ENCODE results near the gene ITGAL.

The ITGAL gene

GRCh38 chr16:30566531-30566930, 94.0 kb downstream of the ITGAL start:
- no peak overlapping the region for H3K4me3 Mint-ChIP-seq
- H3K4me1 Mint-ChIP-seq (ENCODE audit: low read depth) = peaks cover 30% of the 10 kb centered on the region
- H3K27me3 Mint-ChIP-seq (ENCODE audit: low read depth) = no peaks in the 10 kb centered on the region
- peak overlapping the region; percentile 92 for H3K27ac Mint-ChIP-seq
- no peaks in the 10 kb centered on the region for H3K9me3 Mint-ChIP-seq
- H3K36me3 Mint-ChIP-seq (ENCODE audit: low read depth) = peaks cover 2% of the 10 kb centered on the region

DNA sequence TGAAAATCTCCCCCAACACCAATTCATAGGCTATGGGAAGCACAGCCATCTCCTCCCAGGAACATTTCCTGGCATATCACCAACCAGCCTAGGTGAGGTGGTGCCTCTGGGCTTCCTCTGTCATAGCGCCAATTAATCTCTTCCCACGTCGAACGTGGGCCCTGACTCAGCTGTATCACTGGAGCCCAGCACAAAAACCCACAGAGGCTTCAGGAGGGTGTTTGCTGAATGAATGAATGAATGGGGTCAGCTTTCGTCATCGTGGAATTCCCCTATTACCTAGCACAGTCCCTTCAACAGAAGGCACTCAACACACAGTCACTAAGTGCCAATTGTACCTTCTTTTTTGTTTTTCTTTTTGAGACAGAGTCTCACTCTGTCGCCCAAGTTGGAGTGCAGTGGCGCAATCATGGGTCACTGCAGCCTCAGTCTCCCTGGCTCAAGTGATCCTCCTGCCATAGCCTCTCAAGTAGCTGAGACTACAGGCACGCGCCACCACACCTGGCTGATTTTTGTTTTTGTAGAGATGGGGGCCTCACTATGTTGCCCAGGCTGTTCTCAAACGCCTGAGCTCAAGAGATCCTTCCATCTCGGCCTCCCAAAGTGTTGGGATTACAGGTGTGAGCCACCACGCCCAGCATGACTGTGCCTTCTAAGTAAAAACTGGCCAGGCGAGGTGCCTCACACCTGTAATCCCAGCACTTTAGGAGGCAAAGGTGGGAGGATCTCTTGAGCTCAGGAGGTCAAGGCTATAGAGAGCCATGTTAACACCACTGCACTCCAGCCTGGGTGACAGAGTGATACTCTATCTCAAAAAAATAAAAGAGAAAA, 94.8 kb downstream of the ITGAL start:
- H3K27me3 Mint-ChIP-seq (ENCODE audit: low read depth) = no peaks in the 10 kb centered on the region
- H3K9me3 Mint-ChIP-seq = no peaks in the 10 kb centered on the region
- H3K36me3 Mint-ChIP-seq (ENCODE audit: low read depth) = peaks cover 2% of the 10 kb centered on the region
- peaks cover 32% of the 10 kb centered on the region for H3K4me1 Mint-ChIP-seq (ENCODE audit: low read depth)
- peak overlapping the region; percentile 79 for H3K4me3 Mint-ChIP-seq
- H3K27ac Mint-ChIP-seq = peak overlapping the region; percentile 92

- no peaks in the 10 kb centered on the region for H3K9me3 Mint-ChIP-seq
- H3K4me3 Mint-ChIP-seq = peak overlapping the region; percentile 79
- peaks cover 2% of the 10 kb centered on the region for H3K36me3 Mint-ChIP-seq (ENCODE audit: low read depth)
- no peaks in the 10 kb centered on the region for H3K27me3 Mint-ChIP-seq (ENCODE audit: low read depth)
- H3K27ac Mint-ChIP-seq = peak overlapping the region; percentile 92
- peaks cover 33% of the 10 kb centered on the region for H3K4me1 Mint-ChIP-seq (ENCODE audit: low read depth)
These were observed 95.6 kb downstream of the ITGAL start for GRCh38 chr16:30567991-30568638.

DNA sequence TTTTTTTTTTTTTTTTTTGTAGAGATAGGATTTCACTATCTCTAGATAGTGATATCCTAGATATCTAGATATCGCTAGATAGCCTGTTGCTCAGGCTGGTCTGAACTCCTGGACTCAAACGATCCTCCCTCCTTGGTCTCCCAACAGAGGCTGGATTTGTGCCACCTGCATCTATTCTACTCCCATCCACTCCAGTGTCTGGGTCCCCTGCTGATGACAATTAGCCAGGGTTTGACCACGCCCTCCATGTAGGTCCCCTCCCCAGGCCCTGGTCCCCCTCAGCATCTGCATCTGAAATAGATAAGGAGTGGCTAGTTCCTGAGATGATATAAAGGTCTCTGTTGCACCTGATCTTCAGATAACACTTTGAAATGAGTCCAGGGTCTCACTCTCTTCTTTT, 96.7 kb downstream of the ITGAL start:
- Mint-ChIP-seq H3K27ac (peak overlapping the region; percentile 87), H3K36me3 (ENCODE audit: low read depth) (peaks cover 2% of the 10 kb centered on the region), H3K27me3 (ENCODE audit: low read depth) (no peaks in the 10 kb centered on the region), H3K4me1 (ENCODE audit: low read depth) (peaks cover 37% of the 10 kb centered on the region), H3K9me3 (no peaks in the 10 kb centered on the region), H3K4me3 (no peak overlapping the region)

DNA sequence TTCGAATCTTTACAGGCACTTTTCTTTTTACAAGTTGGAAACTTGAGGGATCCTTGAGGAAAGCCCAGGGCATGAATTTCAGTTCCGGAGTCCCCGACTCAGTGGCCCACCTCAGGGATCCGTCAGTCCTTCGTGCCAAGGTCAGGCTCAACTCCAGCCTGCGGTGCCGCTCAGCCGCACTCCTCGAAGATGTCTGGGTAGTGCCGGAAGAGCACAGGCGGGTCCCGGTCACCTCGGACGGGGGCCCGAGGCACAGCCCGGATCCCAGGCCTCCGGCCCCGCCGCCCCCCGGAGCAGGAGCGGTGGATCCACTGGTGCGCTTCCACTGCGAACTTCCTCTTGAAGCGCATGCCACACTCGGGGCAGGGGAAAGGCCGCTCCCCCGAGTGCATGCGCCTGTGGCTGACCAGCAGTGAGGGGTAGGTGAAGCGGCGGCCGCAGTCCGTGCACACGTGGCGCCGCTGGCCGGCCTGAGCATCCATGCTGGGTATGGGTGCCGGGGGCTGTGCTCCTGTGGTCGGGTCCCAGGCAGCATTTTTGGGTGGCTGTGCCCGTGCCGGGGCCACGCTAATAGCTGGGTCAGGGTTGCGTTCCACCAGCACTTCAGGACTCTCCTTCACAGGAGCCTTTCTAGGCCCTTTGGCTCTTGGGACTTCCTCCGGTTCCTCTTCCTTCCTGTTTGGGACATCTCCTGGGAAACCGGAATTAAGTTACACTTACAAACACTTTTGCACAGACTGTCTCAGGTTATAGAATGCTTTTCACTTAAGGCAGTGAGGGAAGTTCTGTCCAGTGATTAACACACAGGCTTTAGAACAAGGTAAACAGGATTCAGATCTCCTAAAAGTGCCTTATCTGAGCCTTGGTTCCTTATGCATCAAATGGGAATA, 97.4 kb downstream of the ITGAL start:
- Mint-ChIP-seq H3K4me3 (peak overlapping the region; percentile 86), H3K27me3 (ENCODE audit: low read depth) (no peaks in the 10 kb centered on the region), H3K27ac (peak overlapping the region; percentile 54), H3K4me1 (ENCODE audit: low read depth) (peaks cover 42% of the 10 kb centered on the region), H3K9me3 (no peaks in the 10 kb centered on the region), H3K36me3 (ENCODE audit: low read depth) (peaks cover 2% of the 10 kb centered on the region)

DNA sequence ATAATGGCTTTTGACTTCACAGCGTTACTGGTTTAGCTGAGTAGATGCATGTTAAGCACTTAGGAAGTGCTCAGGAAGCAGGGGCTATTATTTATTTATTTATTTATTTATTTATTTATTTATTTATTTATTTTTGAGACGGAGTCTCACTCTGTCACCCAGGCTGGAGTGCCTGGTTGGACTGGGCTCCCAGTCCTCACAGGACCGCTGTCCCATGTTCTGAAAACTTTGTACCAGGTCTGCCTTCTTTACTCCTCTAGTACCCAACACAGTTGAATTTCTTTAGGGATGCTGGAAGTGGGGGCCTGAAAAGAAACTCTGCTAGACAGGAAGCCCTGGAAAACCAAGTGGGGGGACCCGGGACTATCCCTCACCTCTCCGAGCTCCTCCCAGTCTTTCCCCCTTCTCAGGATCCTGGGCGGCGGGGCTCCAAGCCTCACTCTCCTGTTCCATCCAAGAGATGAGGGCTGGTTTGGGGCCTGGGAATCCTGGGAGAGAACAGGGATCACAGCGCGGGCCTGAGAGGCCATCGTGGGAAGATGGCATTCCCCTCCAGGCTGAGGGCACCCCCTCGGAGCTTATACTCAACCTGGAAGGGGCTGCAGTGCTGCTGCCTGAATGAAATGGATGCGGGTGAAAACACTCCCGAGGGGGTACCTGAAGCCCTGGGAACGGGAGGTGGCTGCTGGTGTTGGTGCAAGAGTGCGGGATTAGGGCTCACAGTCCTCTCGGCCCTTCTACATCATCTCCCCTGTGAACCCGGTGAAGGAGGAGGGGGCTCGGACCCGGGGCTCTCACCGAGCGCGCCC, 98.3 kb downstream of the ITGAL start:
- no peaks in the 10 kb centered on the region for H3K27me3 Mint-ChIP-seq (ENCODE audit: low read depth)
- H3K4me3 Mint-ChIP-seq = peak overlapping the region; percentile 86
- peak overlapping the region; percentile 85 for H3K27ac Mint-ChIP-seq
- peaks cover 39% of the 10 kb centered on the region for H3K4me1 Mint-ChIP-seq (ENCODE audit: low read depth)
- no peaks in the 10 kb centered on the region for H3K9me3 Mint-ChIP-seq
- H3K36me3 Mint-ChIP-seq (ENCODE audit: low read depth) = peaks cover 2% of the 10 kb centered on the region

- H3K27me3 Mint-ChIP-seq (ENCODE audit: low read depth) = no peaks in the 10 kb centered on the region
- H3K4me3 Mint-ChIP-seq = peak within 1 kb of the TSS; percentile 92
- H3K9me3 Mint-ChIP-seq = no peaks in the 10 kb centered on the region
- peaks cover 2% of the 10 kb centered on the region for H3K36me3 Mint-ChIP-seq (ENCODE audit: low read depth)
- H3K27ac Mint-ChIP-seq = peak within 1 kb of the TSS; percentile 85
- H3K4me1 Mint-ChIP-seq (ENCODE audit: low read depth) = peaks cover 38% of the 10 kb centered on the region
These were observed 99.1 kb downstream of the ITGAL start, which contains the start of gene ZNF688 for GRCh38 chr16:30571445-30572322. Gene ZNF688, minus strand, starts transcription at chr16:30571714. Its CDS starts 85 bp downstream, at chr16:30571629.

Measured in T-helper 1 cell treated with Interleukin-12 subunit alpha and Interleukin-12 subunit beta and Interleukin-4 antibody, amounts not matched to agents 30 μg/mL and 1 μg/mL, for 36 hours (primary cell).